Activated naive CD8-positive, alpha-beta T cell treated with anti-CD3 and anti-CD28 coated beads, Interleukin-2, amount 50 U/mL, for 16 hours (primary cell): ENCODE data around the gene GFAP.

Experiments
- DNase-seq: peaks from one replicate; pipeline ENCODE4 v3.0.0-alpha.2; 2020; ENCODE audit warnings: low read depth, low spot score

Gene GFAP

DNA sequence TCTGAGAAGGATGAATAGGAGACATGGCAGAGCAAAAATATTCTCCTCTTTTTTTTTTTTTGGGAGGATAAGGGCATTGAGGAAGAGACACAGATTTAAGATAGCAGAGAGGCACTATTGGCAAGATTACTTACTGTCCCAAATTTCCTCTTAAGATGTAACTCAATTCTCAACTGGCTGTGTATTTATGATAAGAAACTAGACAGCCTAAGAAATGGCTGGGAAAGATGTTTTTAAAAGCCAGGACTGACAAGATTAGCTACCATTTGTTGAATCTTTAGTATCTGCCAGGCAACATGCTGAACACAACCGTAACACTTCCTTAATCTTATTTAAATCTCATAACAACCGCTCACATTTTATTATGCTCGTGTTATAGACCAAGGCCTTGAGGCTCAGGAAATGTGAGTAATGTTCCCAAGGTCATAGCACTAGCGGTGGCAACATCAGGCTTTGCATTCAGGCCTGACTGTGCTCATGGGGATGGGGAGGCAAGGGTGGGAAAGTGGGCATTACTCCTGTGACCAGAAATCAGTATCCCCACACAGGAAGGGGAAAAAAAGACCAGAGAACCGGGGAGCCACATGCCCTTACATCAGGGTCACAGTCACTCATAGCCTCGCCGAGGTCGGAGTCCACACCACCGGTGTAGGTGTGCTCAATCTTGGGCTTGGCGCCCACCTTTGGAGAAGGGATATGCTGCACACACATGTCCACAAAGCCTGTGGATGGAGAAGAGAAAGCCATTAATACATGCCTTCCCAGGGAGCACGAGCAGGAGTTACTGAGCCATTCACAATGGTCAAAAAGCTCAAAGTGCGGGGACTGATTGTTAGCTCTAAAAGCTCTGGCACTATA, 52.0 kb downstream of the GFAP start:
- no peak for DNase-seq

DNA sequence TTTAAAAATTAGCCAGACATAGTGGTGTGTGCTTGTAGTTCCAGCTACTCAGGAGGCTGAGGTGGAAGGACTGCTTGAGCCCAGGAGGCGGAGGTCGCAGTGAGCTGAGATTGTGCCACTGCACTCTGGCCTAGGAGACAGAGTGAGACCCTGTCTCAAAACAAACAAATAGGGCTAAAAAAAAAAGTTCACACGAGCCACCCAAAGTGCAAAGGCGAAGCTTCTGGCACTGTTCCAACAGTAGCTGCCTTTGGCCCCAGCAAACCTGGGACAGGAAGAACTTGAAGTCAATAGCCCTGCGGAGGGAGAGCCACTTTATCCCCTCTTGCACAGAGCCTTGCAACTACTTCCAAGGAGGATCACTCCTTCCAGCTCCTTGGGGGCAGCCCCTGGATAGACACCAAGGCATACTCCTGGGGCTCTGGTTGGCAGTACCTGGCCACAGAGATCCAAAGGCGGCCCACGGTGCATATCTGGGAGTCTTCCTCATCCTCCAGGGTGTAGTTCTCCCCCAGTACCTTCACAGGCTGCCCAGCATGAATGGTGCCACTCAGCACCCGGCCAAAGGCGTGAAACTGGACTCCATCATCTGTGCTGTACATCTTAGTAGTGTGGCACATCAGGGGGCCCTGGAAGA, 52.9 kb downstream of the GFAP start:
- no peak for DNase-seq

DNA sequence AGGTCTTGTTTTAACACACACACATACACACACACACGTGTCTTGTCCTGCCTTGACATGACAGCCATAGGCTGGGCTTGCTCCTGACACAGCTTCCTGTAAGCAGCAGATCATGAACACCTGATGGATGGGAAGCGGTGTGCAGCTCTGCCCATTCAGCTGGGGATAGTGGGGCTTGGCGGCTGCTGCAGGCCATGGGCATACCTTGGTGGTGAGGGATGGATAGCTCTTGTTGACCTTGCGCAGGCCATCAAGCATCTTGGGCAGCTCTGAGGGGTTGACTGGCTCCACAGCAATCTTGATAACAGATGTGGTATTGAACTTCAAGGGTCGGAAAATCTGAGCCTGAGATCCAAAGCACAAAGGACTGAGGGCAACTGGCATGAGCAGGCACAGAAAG, 55.6 kb downstream of the GFAP start:
- no peak for DNase-seq

DNA sequence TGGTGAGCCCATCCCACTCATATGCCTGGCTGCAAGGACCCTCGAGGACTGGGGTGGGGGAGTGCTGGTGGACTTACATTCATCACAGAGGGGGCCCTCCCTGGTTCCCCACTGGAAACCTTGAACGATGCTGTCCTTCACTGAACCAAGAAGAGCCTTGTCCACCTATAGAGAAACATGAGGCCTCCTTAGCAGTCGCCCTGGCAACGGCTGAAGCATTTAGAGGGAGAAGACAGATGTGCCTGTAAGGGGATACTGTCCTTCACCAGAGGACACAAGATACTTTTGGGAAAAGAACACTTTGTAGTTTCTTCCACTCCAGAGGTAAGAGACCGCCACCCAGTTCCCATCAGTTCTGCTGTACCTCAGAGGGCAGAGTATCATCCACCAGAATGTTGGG, 61.1 kb downstream of the GFAP start:
- no peak for DNase-seq
